Measurements from ENCODE around the gene COL25A1. TPM values are rescaled to one million over a fixed set of nuclear protein-coding genes. Genes with fewer than 3 reads are reported as not detected.

The COL25A1 gene
- total RNA-seq, 4 donors from 2014 or later: 0.14 to 1.6 (median 0.32) TPM; not detected in 1

DNA sequence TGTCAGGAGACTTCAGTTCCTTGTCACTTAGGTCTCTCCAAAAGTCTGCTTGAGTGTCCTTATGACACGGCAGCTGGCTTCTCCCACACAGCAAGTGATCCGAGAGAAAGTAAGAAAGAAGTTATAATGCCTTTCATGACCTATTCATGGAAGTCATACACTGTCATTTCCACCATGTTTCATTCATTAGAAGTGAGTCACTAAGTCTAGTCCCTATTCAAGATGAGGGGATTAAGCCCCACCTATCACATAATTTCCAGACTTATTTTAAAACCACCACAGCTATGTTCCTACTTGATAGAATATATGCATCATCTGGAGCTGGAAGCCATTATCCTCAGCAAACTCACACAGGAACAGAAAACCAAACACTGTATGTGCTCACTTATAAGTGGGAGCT, 25.2 kb upstream of the COL25A1 start:
- Histone ChIP-seq H3K27me3 (no peaks in the 10 kb centered on the region), H3K27ac (no peak overlapping the region), H3K4me1 (no peaks in the 10 kb centered on the region), H3K36me3 (no peaks in the 10 kb centered on the region), H3K4me3 (no peak overlapping the region), H3K9me3 (peaks cover 7 to 10% of the 10 kb centered on the region in 2 donors)
- DNase-seq: no peak
- no peak for TF ChIP-seq POLR2AphosphoS5 (IDR thresholded peaks at IDR 0.05)
- TF ChIP-seq EP300 (IDR thresholded peaks at IDR 0.05; ENCODE audit: low read depth): no peak
- TF ChIP-seq POLR2A (IDR thresholded peaks at IDR 0.05): no peak
- no peak for TF ChIP-seq CTCF (IDR thresholded peaks at IDR 0.05)
- intact Hi-C loops (cut with DNase I; ENCODE audit: low total_unique reads) (no loop called here), in situ Hi-C loops (cut with MboI; ENCODE audit: low pct_ligation_motif_present in 1 of 4, low pct_unique_long_range_greater_than_20kb in 1 of 4, low sequenced_read_pairs in 3 of 4) (no loop called here)
- WGBS, 2 donors (ENCODE audit: low coverage in 1 of 2): 100% methylated on average over 2 of the region's 2 CpGs; no CpG with 5 or more reads in 1 of the 2 donors

DNA sequence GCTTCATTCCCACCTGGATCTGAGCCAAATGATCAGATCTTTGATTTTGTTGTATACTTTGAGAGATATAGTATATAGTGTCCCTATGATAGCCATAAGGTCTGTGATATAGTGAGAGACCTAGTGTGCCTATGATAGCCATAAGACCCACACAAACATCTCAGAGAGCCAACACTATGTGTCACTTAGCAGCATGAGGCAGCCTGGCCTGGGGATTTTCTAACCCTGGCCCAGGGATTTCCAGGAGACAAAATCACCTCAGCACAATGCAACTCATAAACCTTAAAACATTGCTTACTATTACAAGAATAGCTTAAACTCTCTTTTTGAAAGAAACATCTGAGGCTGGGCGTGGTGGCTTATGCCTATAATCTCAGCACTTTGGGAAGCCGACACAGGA, 23.2 kb upstream of the COL25A1 start:
- TF ChIP-seq CTCF (IDR thresholded peaks at IDR 0.05): no peak
- TF ChIP-seq POLR2A (IDR thresholded peaks at IDR 0.05): no peak
- no peak for TF ChIP-seq EP300 (IDR thresholded peaks at IDR 0.05; ENCODE audit: low read depth)
- TF ChIP-seq POLR2AphosphoS5 (IDR thresholded peaks at IDR 0.05): no peak
- H3K4me3 ChIP-seq: no peak overlapping the region
- no peaks in the 10 kb centered on the region for H3K36me3 ChIP-seq
- 81% methylated on average over 2 of the region's 2 CpGs for WGBS, 2 donors (ENCODE audit: low coverage in 1 of 2)
- H3K4me1 ChIP-seq: no peaks in the 10 kb centered on the region
- H3K27me3 ChIP-seq: no peaks in the 10 kb centered on the region
- H3K27ac ChIP-seq: no peak overlapping the region
- intact Hi-C loops (cut with DNase I; ENCODE audit: low total_unique reads): no loop called here
- in situ Hi-C loops (cut with MboI; ENCODE audit: low pct_ligation_motif_present in 1 of 4, low pct_unique_long_range_greater_than_20kb in 1 of 4, low sequenced_read_pairs in 3 of 4): no loop called here
- DNase-seq: no peak
- H3K9me3 ChIP-seq: peaks cover 8 to 11% of the 10 kb centered on the region in 2 donors

DNA sequence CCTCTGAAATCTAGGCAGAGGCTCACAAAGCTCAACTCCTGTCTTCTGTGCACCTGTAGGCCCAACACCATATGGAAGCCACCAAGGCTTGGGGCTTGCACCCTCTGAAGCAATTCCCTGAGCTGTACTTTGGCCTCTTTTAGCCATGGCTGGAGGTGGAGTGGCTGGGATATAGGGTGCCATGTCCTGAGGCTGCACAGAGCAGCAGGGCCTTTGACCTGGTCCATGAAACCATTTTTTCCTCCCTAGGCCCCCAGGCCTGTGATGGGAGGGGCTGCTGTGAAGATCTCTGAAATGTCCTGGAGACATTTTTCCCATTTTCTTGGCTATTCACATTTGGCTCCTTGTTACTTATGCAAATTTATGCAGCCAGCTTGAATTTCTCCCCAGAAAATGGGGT, 20.9 kb upstream of the COL25A1 start:
- intact Hi-C loops (cut with DNase I; ENCODE audit: low total_unique reads): no loop called here
- Histone ChIP-seq H3K27me3 (no peaks in the 10 kb centered on the region), H3K27ac (no peak overlapping the region), H3K4me1 (no peaks in the 10 kb centered on the region), H3K4me3 (no peak overlapping the region), H3K36me3 (no peaks in the 10 kb centered on the region), H3K9me3 (peaks cover 8 to 11% of the 10 kb centered on the region in 2 donors)
- TF ChIP-seq CTCF (IDR thresholded peaks at IDR 0.05) (no peak), POLR2AphosphoS5 (IDR thresholded peaks at IDR 0.05) (no peak), POLR2A (IDR thresholded peaks at IDR 0.05) (no peak), EP300 (IDR thresholded peaks at IDR 0.05; ENCODE audit: low read depth) (no peak)
- no peak for DNase-seq
- in situ Hi-C loops (cut with MboI; ENCODE audit: low pct_ligation_motif_present in 1 of 4, low pct_unique_long_range_greater_than_20kb in 1 of 4, low sequenced_read_pairs in 3 of 4): no loop called here

DNA sequence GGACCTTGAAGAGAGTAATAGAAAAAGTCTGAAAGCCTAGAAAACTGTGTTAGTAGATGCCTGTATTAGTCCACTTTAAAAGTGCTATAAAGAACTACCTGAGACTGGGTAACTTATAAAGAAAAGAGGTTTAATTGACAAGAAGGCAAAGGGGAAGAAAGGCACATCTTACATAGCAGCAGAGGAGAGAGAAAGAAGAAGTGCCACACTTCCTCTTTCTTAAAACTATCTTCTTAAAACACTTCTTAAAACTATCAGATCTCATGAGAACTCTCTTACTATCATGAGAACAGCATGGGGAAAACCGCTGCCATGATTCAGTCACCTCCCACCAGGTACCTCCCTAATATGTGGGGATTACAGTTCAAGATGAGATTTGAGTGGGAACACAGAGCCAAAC, 18.8 kb upstream of the COL25A1 start:
- Histone ChIP-seq H3K4me3 (no peak overlapping the region), H3K9me3 (peaks cover 8 to 11% of the 10 kb centered on the region in 2 donors), H3K27ac (no peak overlapping the region), H3K4me1 (no peaks in the 10 kb centered on the region), H3K27me3 (no peaks in the 10 kb centered on the region), H3K36me3 (no peaks in the 10 kb centered on the region)
- in situ Hi-C loops (cut with MboI; ENCODE audit: low pct_ligation_motif_present in 1 of 4, low pct_unique_long_range_greater_than_20kb in 1 of 4, low sequenced_read_pairs in 3 of 4): no loop called here
- no peak for DNase-seq
- no peak for TF ChIP-seq POLR2AphosphoS5 (IDR thresholded peaks at IDR 0.05)
- TF ChIP-seq POLR2A (IDR thresholded peaks at IDR 0.05): no peak
- TF ChIP-seq EP300 (IDR thresholded peaks at IDR 0.05; ENCODE audit: low read depth): no peak
- no peak for TF ChIP-seq CTCF (IDR thresholded peaks at IDR 0.05)
- intact Hi-C loops (cut with DNase I; ENCODE audit: low total_unique reads): no loop called here
- 92% methylated on average over 1 of the region's 1 CpG; no CpG with 5 or more reads in 1 of the 2 donors for WGBS, 2 donors (ENCODE audit: low coverage in 1 of 2)
